PC-9 (cell line): ENCODE data around the gene CETP. TPM values are rescaled to one million over a fixed set of nuclear protein-coding genes. Genes with fewer than 3 reads are reported as not detected.
A peak's percentile ranks its signal among the peaks of the same experiment; 100 is the strongest.
"Not testable (repeated sequence)": the region's sequence is repeated elsewhere in the genome, so short reads cannot be mapped to it uniquely, and the experiment has no call there.

Experiments used
- BruUV-seq: library from RNA; stranded (reverse); fragments of 400-500 nt; replicated peaks from 2 replicates; lab custom pipeline; 2021; lab: Mats Ljungman, UMichigan
- CTCF ChIA-PET: fragments of 300-600 bp; sonication (Branson Sonifier 250); formaldehyde crosslinking; loops from one replicate; lab custom pipeline; 2022; ENCODE audit warnings: antibody characterized with exemption; lab: Charles Lee
- POLR2A ChIA-PET: fragments of 300-600 bp; sonication (Branson Sonifier 250); formaldehyde crosslinking; loops from one replicate; lab custom pipeline; 2022; ENCODE audit warnings: antibody characterized with exemption; ENCODE audit not compliant: unreplicated experiment; lab: Charles Lee
- DNase-seq, 2 experiments: peaks; one replicate each; pipeline versions ENCODE4 v3.0.0 to v3.0.0-alpha.2; 2015 to 2022; ENCODE audit warnings: mixed read lengths in 1 of 2
- H2AFZ ChIP-seq: fragments of 200-600 bp; sonication (generic); 2 replicates; pipeline ENCODE4 v1.8.1; 2017; ENCODE audit warnings: antibody characterized with exemption
- H3F3A ChIP-seq: fragments of 200-600 bp; sonication (generic); 2 replicates; pipeline ENCODE4 v1.8.1; 2017; ENCODE audit warnings: antibody characterized with exemption, mild to moderate bottlenecking, low read depth; ENCODE audit not compliant: insufficient read depth
- H3K27ac ChIP-seq: fragments of 200-600 bp; sonication (generic); 2 replicates; pipeline ENCODE4 v1.6.1; 2016; ENCODE audit warnings: mixed run types
- H3K27me3 ChIP-seq: fragments of 200-600 bp; sonication (generic); 2 replicates; pipeline ENCODE4 v1.6.1; 2016; ENCODE audit warnings: low read depth, mixed run types; ENCODE audit not compliant: insufficient read depth
- H3K36me3 ChIP-seq: fragments of 200-600 bp; sonication (generic); 2 replicates; pipeline ENCODE4 v1.6.1; 2016; ENCODE audit warnings: low read depth, mixed run types
- H3K4me1 ChIP-seq: fragments of 200-600 bp; sonication (generic); replicated peaks from 2 replicates; pipeline ENCODE4 v1.6.1; 2016; ENCODE audit warnings: mixed run types; ENCODE audit not compliant: insufficient read depth
- H3K4me2 ChIP-seq: fragments of 200-600 bp; sonication (generic); 2 replicates; pipeline ENCODE4 v1.6.1; 2017; ENCODE audit warnings: mixed run types
- H3K4me3 ChIP-seq: fragments of 200-600 bp; sonication (generic); 2 replicates; pipeline ENCODE4 v1.6.1; 2016; ENCODE audit warnings: mixed run types
- H3K79me2 ChIP-seq: fragments of 200-600 bp; sonication (generic); 2 replicates; pipeline ENCODE4 v1.6.1; 2017; ENCODE audit warnings: low read depth, mixed run types
- H3K9me2 ChIP-seq: fragments of 200-600 bp; sonication (generic); 2 replicates; pipeline ENCODE4 v1.8.1; 2017; ENCODE audit warnings: mild to moderate bottlenecking; ENCODE audit not compliant: insufficient read depth
- H3K9me3 ChIP-seq: fragments of 200-600 bp; sonication (generic); 2 replicates; pipeline ENCODE4 v1.8.1; 2016; ENCODE audit warnings: low read depth; ENCODE audit not compliant: insufficient read depth
- H4K20me1 ChIP-seq: fragments of 200-600 bp; sonication (generic); 2 replicates; pipeline ENCODE4 v1.8.1; 2017; ENCODE audit not compliant: insufficient read depth
- EZH2 ChIP-seq: fragments of 200-600 bp; sonication (generic); IDR thresholded peaks from 2 replicates; pipeline ENCODE4 v1.8.0; 2017; ENCODE audit warnings: antibody characterized with exemption, low read depth
- intact Hi-C: fragments of 100-400 bp; cut with micrococcal nuclease; formaldehyde crosslinking; loops from one replicate; pipeline ENCODE4 v1.10.0; 2022; ENCODE audit not compliant: unreplicated experiment
- total RNA-seq: library from RNA; stranded (reverse); gene quantifications from 2 replicates; pipeline ENCODE4 v1.2.3, GENCODE V29; 2021
- TF ChIP-seq, protein P1 (sequence below): fragments of 200-600 bp; sonication (generic); conservative IDR thresholded peaks from 2 replicates; pipeline ENCODE4 v1.6.1; 2017; ENCODE audit warnings: mixed run types, antibody characterized with exemption, mild to moderate bottlenecking, moderate library complexity

Gene CETP
- total RNA-seq, 1 experiment from 2014 or later: not detected

DNA sequence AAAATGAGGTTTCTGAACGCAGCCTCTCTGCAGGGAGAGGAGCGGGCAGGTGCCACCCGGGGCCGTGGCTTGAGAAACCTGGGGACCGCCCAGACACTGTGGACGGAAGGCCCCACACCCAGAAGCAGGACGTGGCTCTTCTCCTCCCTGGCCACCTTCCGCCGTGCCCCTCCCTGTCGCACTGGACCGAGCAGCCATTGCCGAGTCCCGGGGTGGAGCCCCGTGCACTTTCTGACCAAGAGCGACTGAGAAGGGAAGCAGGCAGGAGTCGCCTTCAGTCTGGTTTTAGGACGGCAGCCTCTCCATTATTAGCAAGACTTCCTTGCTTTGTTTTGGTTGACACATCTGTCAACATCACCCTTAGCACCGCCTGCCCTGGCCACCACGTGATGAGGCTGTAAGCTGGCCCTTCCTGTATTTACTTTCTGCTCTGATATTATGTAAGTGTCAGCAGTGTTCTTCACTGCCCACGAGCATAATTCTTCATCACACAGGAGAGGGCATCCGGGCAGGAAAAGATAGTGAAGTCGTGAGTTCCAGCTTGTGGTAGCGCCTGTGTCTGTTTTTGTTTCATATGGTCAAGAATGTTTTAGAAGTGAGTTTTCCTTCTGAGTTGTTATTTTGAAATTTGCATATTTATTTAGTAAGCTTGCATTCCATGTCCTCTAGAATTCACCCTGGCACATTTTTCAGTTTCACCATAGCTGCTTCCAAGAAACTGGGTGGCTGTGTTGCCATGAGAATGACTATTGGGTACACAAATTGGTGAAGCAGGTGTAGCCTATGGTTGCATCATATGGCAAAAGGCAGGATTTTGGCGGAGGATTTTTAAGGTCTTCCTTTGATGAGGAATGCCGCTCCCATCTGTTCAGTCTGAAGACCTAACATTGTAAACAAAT lies 28.8 kb upstream of the CETP start:
- intact Hi-C loops: loop anchor here (1.0 kb wide), 2 partner anchors 12 to 62 kb away; no protein-coding TSS in a partner anchor
- H3K4me3 ChIP-seq: peak overlapping the region; percentile 97
- peaks cover 49% of the 10 kb centered on the region for H3K79me2 ChIP-seq
- peak overlapping the region; percentile 91 for H3K27ac ChIP-seq
- DNase-seq: peak; percentile 66 to 84
- ChIA-PET CTCF (no interaction called here), POLR2A (no interaction called here)
- BruUV-seq: TSS peak; percentile 45
- H2AFZ ChIP-seq: no peak overlapping the region; the same call in 1 of the 2 replicates
- H3K36me3 ChIP-seq: peaks cover 44% of the 10 kb centered on the region
- H3K4me1 ChIP-seq: peaks cover 25% of the 10 kb centered on the region
- TF ChIP-seq EZH2: no peak
- TF ChIP-seq, protein P1, sequence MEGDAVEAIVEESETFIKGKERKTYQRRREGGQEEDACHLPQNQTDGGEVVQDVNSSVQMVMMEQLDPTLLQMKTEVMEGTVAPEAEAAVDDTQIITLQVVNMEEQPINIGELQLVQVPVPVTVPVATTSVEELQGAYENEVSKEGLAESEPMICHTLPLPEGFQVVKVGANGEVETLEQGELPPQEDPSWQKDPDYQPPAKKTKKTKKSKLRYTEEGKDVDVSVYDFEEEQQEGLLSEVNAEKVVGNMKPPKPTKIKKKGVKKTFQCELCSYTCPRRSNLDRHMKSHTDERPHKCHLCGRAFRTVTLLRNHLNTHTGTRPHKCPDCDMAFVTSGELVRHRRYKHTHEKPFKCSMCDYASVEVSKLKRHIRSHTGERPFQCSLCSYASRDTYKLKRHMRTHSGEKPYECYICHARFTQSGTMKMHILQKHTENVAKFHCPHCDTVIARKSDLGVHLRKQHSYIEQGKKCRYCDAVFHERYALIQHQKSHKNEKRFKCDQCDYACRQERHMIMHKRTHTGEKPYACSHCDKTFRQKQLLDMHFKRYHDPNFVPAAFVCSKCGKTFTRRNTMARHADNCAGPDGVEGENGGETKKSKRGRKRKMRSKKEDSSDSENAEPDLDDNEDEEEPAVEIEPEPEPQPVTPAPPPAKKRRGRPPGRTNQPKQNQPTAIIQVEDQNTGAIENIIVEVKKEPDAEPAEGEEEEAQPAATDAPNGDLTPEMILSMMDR: no peak
- H3K27me3 ChIP-seq: no peaks in the 10 kb centered on the region
- H3K9me2 ChIP-seq: no peaks in the 10 kb centered on the region
- H3K9me3 ChIP-seq: no peaks in the 10 kb centered on the region
- H3F3A ChIP-seq: peaks cover 27% of the 10 kb centered on the region
- peaks cover 39% of the 10 kb centered on the region for H4K20me1 ChIP-seq
- peak overlapping the region; percentile 85 for H3K4me2 ChIP-seq

DNA sequence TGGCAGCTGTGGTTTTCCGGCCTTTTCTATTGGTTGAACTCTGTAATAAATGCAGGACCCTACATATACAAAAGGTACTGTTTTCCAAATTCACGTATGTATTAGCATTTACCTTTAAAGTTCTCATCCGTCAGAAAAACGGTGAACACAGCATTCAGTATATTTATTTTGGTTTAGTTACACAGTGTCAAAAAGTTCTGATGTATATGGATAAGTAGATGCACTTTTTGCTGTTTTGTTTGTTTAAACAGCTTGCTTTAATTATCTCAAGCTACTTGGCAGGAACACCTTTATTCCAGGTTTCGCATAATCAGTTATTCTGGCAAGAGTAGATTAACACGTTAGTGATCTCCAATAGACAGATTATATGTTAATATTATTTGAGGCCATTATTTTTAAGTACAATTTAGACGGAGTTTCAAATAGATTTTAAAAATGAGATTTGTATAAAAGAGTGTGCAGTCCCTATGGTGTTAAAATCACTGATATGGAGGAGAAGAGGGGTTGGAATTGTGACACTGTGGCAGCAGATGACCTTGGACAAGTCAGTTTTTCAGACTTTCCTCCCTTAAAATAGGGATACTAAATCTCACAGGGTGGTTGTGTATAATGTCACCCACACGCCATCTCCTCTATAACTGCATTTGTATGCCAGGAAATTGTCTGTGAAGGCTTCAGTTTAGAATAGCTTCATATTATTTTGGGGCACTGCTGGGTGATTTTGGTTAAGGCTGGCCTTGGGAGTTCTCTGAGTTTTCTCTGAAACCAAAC lies 27.7 kb upstream of the CETP start:
- TF ChIP-seq, protein P1: no peak
- no peak for TF ChIP-seq EZH2
- Histone ChIP-seq H3K9me2 (no peaks in the 10 kb centered on the region), H3K4me2 (peak overlapping the region; percentile 85), H3K27ac (peak overlapping the region; percentile 91), H3F3A (peaks cover 31% of the 10 kb centered on the region), H2AFZ (no peak overlapping the region), H3K9me3 (no peaks in the 10 kb centered on the region), H3K79me2 (peaks cover 49% of the 10 kb centered on the region), H4K20me1 (peaks cover 46% of the 10 kb centered on the region), H3K36me3 (peaks cover 52% of the 10 kb centered on the region), H3K4me1 (peaks cover 25% of the 10 kb centered on the region), H3K4me3 (peak overlapping the region; percentile 97), H3K27me3 (no peaks in the 10 kb centered on the region)
- ChIA-PET CTCF (interaction anchor here (0.7 kb wide), 1 partner anchor 118 kb away, joined by 18 read pairs; no protein-coding TSS in a partner anchor), POLR2A (interaction anchor here (0.6 kb wide), 1 partner anchor 13 kb away, joined by 3 read pairs; no protein-coding TSS in a partner anchor)
- intact Hi-C loops: loop anchor here (1.0 kb wide), 2 partner anchors 11 to 63 kb away; no protein-coding TSS in a partner anchor
- DNase-seq: no peak
- BruUV-seq: no TSS peak

DNA sequence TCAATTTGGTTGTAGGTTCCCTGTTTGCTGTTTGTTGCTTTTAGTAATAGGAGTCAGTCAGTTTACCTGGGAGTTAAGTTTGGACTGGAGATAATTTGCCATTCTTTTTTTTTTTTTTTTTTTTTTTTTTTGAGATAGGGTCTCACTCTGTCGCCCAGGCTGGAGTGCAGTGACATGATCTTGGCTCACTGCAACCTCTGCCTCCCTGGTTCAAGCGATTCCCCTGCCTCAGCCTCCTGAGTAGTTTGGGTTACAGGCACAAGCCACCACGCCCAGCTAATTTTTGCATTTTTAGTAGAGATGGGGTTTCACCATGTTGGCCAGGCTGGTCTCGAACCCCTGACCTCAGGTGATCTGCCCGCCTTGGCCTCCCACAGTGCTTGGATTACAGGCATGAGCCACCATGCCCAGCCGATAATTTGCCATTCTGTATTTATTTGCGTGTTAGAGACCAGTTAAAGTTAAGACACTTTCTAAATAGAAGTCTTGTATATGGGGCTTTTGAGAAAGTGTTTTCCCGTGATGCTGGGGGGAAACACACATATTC lies 27.1 kb upstream of the CETP start:
- H3K9me2 ChIP-seq, H2AFZ ChIP-seq, H3K9me3 ChIP-seq, H3K27ac ChIP-seq, H3K27me3 ChIP-seq, intact Hi-C loops, BruUV-seq, DNase-seq: not testable (repeated sequence)
- Histone ChIP-seq H3K4me3 (peak overlapping the region; percentile 97; the same call in 1 of the 2 replicates), H3K36me3 (peaks cover 58% of the 10 kb centered on the region), H4K20me1 (peaks cover 53% of the 10 kb centered on the region), H3K4me1 (peaks cover 25% of the 10 kb centered on the region), H3K79me2 (peaks cover 49% of the 10 kb centered on the region), H3K4me2 (peak overlapping the region; percentile 85), H3F3A (peaks cover 31% of the 10 kb centered on the region)
- CTCF ChIA-PET: interaction anchor here (0.7 kb wide), 1 partner anchor 119 kb away, joined by 18 read pairs; no protein-coding TSS in a partner anchor
- POLR2A ChIA-PET: interaction anchor here (0.6 kb wide), 1 partner anchor 14 kb away, joined by 3 read pairs; no protein-coding TSS in a partner anchor
